A549 (cell line): Measurements from ENCODE around the gene SNX15. TPM values are rescaled to one million over a fixed set of nuclear protein-coding genes. Genes with fewer than 3 reads are reported as not detected.
A peak's percentile ranks its signal among the peaks of the same experiment; 100 is the strongest.

Experiments used
- ATAC-seq, 2 experiments: fragments of 200-7000 bp in 1 of 2; fragments of >200 bp in 1 of 2; cut with Nextera tagmentation in 1 of 2; cut with Tn5 transposase in 1 of 2; 3 replicates each; pipeline versions ENCODE4 v1.8.0 to v1.9.1; 2018 to 2020; ENCODE audit warnings: mild to moderate bottlenecking in 1 of 2, moderate library complexity in 1 of 2
- CTCF ChIA-PET: fragments of 300-600 bp; sonication (Branson Sonifier 250); formaldehyde crosslinking; extraction: SDS; loops from one replicate; lab custom pipeline; 2021; ENCODE audit warnings: antibody characterized with exemption, inconsistent platforms; lab: Yijun Ruan, JAX
- POLR2A ChIA-PET: fragments of 350-600 bp; formaldehyde crosslinking; extraction: SDS; loops from one replicate; lab custom pipeline; 2021; ENCODE audit warnings: antibody characterized with exemption, inconsistent platforms; lab: Yijun Ruan, JAX
- DNase-seq, 2 experiments: peaks; one replicate each; pipeline versions ENCODE4 v3.0.0 to v3.0.0-alpha.2; 2011 to 2016; ENCODE audit warnings: low read depth in 1 of 2, low spot score in 1 of 2
- FAIRE-seq: peaks from 2 replicates; lab custom pipeline; 2011; peaks lifted over from hg19 to GRCh38; lab: Jason Lieb, UNC
- H3K27ac ChIP-seq, 2 experiments: fragments of >200 bp; sonication (Bioruptor Twin); formaldehyde crosslinking; 3 replicates each; pipeline ENCODE4 v1.5.1; 2016 to 2017
- H3K4me1 ChIP-seq: fragments of >200 bp; sonication (Bioruptor Twin); formaldehyde crosslinking; 3 replicates; pipeline ENCODE4 v1.6.1; 2016
- H3K4me2 ChIP-seq: fragments of >200 bp; sonication (Bioruptor Twin); formaldehyde crosslinking; 3 replicates; pipeline ENCODE4 v1.6.1; 2016
- H3K4me3 ChIP-seq: fragments of >200 bp; sonication (Bioruptor Twin); formaldehyde crosslinking; 3 replicates; pipeline ENCODE4 v1.5.1; 2016
- H3K9me3 ChIP-seq: fragments of >200 bp; sonication (Bioruptor Twin); formaldehyde crosslinking; 3 replicates; pipeline ENCODE4 v1.6.1; 2016
- BHLHE40 ChIP-seq: IDR thresholded peaks from 2 replicates; pipeline ENCODE4 v1.6.1; 2012; ENCODE audit warnings: low read depth, low read length, inconsistent platforms
- CBX2 ChIP-seq: fragments of 200-600 bp; sonication (generic); IDR thresholded peaks from 2 replicates; pipeline ENCODE4 v1.6.1; 2016; ENCODE audit warnings: low read depth, mild to moderate bottlenecking, borderline replicate concordance
- CBX8 ChIP-seq: fragments of 200-600 bp; sonication (generic); IDR thresholded peaks from 2 replicates; pipeline ENCODE4 v1.6.1; 2016
- EHF ChIP-seq: fragments of 250-450 bp; sonication (Bioruptor Pico); IDR thresholded peaks from 2 replicates; pipeline ENCODE4 v1.5.0; 2020; ENCODE audit warnings: mild to moderate bottlenecking
- EP300 ChIP-seq, 2 experiments: fragments of >200 bp; sonication (Bioruptor Twin); formaldehyde crosslinking; IDR thresholded peaks; 2 replicates in 1 of 2; 3 replicates in 1 of 2; pipeline ENCODE4 v1.6.1; 2016 to 2017
- GATA3 ChIP-seq: IDR thresholded peaks from 2 replicates; pipeline ENCODE4 v1.6.1; 2012; ENCODE audit warnings: borderline replicate concordance
- HEYL ChIP-seq: fragments of 250-450 bp; sonication (Bioruptor Pico); IDR thresholded peaks from 2 replicates; pipeline ENCODE4 v1.8.0; 2021; ENCODE audit warnings: mild to moderate bottlenecking, moderate library complexity
- HOXA7 ChIP-seq: fragments of 250-450 bp; sonication (Bioruptor Pico); IDR thresholded peaks from 2 replicates; pipeline ENCODE4 v1.5.0; 2020; ENCODE audit warnings: mild to moderate bottlenecking, moderate library complexity
- HOXB5 ChIP-seq: fragments of 250-450 bp; sonication (Bioruptor Pico); IDR thresholded peaks from 2 replicates; pipeline ENCODE4 v1.5.0; 2020; ENCODE audit warnings: mild to moderate bottlenecking, moderate library complexity
- JUN ChIP-seq, 2 experiments: fragments of >200 bp; sonication (Bioruptor Twin); formaldehyde crosslinking; IDR thresholded peaks; 2 replicates in 1 of 2; 3 replicates in 1 of 2; pipeline ENCODE4 v1.6.1; 2016 to 2017
- JUNB ChIP-seq: fragments of >200 bp; sonication (Bioruptor Twin); formaldehyde crosslinking; IDR thresholded peaks from 2 replicates; pipeline ENCODE4 v1.6.1; 2016
- KDM1A ChIP-seq: fragments of 200-600 bp; sonication (generic); IDR thresholded peaks from 2 replicates; pipeline ENCODE4 v1.6.1; 2016; ENCODE audit warnings: low read depth, mild to moderate bottlenecking
- KDM5A ChIP-seq: fragments of 200-600 bp; sonication (generic); IDR thresholded peaks from 2 replicates; pipeline ENCODE4 v1.6.1; 2016; ENCODE audit warnings: antibody characterized with exemption, mild to moderate bottlenecking
- MAFK ChIP-seq: fragments of 450-650 bp; IDR thresholded peaks from 2 replicates; pipeline ENCODE4 v1.6.1; 2014; ENCODE audit not compliant: partially characterized antibody
- NPAS2 ChIP-seq: fragments of 250-450 bp; sonication (Bioruptor Pico); IDR thresholded peaks from 2 replicates; pipeline ENCODE4 v1.8.0; 2022; ENCODE audit warnings: mild to moderate bottlenecking, moderate library complexity, borderline replicate concordance
- NR3C1 ChIP-seq: fragments of >200 bp; sonication (Bioruptor Twin); formaldehyde crosslinking; IDR thresholded peaks from 3 replicates; pipeline ENCODE4 v1.6.1; 2017
- PHF8 ChIP-seq: fragments of 200-600 bp; sonication (generic); IDR thresholded peaks from 2 replicates; pipeline ENCODE4 v1.6.1; 2016; ENCODE audit warnings: low read depth, mild to moderate bottlenecking, antibody characterized with exemption, moderate library complexity, borderline replicate concordance
- POLR2A ChIP-seq: IDR thresholded peaks from 2 replicates; pipeline ENCODE4 v1.6.1; 2012; ENCODE audit warnings: mild to moderate bottlenecking, low read length
- RCOR1 ChIP-seq: fragments of 150-350 bp; IDR thresholded peaks from 2 replicates; pipeline ENCODE4 v1.6.1; 2014; ENCODE audit warnings: antibody characterized with exemption, low read length, low read depth
- SREBF2 ChIP-seq: fragments of 450-650 bp; IDR thresholded peaks from 2 replicates; pipeline ENCODE4 v1.6.1; 2014; ENCODE audit warnings: mild to moderate bottlenecking, moderate library complexity
- ZFP36 ChIP-seq: fragments of 450-650 bp; IDR thresholded peaks from 2 replicates; pipeline ENCODE4 v1.6.1; 2014; ENCODE audit warnings: borderline replicate concordance; ENCODE audit not compliant: partially characterized antibody
- ZSCAN20 ChIP-seq: fragments of 250-450 bp; sonication (Bioruptor Pico); IDR thresholded peaks from 2 replicates; pipeline ENCODE4 v1.8.0; 2022; ENCODE audit warnings: mild to moderate bottlenecking, moderate library complexity
- WGBS: methylation state at CpG from one replicate; pipeline ENCODE4 v1.1.6; 2017; ENCODE audit errors: missing lambda C conversion rate; 5-methylcytosine and 5-hydroxymethylcytosine counted together
- polyA plus RNA-seq, 4 experiments: library from polyadenylated mRNA; depleted of rRNA in 3 of 4; stranded (reverse); fragments of >200 nt; fragmentation: RNase III in 1 of 4; extraction: RNeasy Plus Mini Kit Qiagen cat#74134 plus additional on column Dnase treatment in 1 of 4; gene quantifications; 2 replicates in 3 of 4; 3 replicates in 1 of 4; pipeline ENCODE4 v1.2.3, GENCODE V29; 2011 to 2017
- TF ChIP-seq, protein P1 (sequence below): fragments of 450-650 bp; IDR thresholded peaks from 2 replicates; pipeline ENCODE4 v1.6.1; 2014; ENCODE audit warnings: antibody characterized with exemption
- TF ChIP-seq, protein P2 (sequence below): fragments of >200 bp; sonication (Bioruptor Twin); formaldehyde crosslinking; IDR thresholded peaks from 2 replicates; pipeline ENCODE4 v1.6.1; 2016
- TF ChIP-seq, protein P3 (sequence below): fragments of 250-450 bp; sonication (Bioruptor Pico); IDR thresholded peaks from 2 replicates; pipeline ENCODE4 v1.5.0; 2020; ENCODE audit warnings: low read depth, mild to moderate bottlenecking, moderate library complexity
- TF ChIP-seq, protein P4 (sequence below): fragments of >200 bp; sonication (Bioruptor Twin); formaldehyde crosslinking; IDR thresholded peaks from 3 replicates; pipeline ENCODE4 v1.6.1; 2016
- TF ChIP-seq, protein P5 (sequence below): IDR thresholded peaks from 2 replicates; pipeline ENCODE4 v1.6.1; 2012

The SNX15 gene
- polyA plus RNA-seq, 2 of the 4 experiments (the other 2 are of a cell fraction), result 13.4 to 17.0 TPM

DNA sequence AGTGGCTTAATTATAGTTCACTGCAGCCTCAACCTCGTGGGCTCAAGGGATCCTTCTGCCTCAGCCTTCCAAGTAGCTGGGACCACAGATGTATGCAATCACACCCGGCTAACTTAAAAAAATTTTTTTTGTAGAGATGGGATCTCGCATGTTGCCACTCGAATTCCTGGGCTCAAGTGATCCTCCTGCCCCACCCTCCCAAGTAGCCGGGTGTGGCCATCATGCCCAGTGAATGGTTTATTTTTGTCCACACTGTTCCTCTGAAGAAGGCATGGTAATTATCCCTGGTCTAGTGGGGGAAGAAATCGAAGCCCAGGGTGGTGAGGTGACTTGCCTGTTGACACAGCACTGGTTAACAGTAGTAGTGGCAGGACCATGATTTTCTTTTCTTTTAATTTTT is 15.7 kb downstream of the SNX15 start (continued):
- TF ChIP-seq RCOR1, result no peak
- no peak for TF ChIP-seq POLR2A
- no peak for TF ChIP-seq HOXA7 (CRISPR knock-in tag)

DNA sequence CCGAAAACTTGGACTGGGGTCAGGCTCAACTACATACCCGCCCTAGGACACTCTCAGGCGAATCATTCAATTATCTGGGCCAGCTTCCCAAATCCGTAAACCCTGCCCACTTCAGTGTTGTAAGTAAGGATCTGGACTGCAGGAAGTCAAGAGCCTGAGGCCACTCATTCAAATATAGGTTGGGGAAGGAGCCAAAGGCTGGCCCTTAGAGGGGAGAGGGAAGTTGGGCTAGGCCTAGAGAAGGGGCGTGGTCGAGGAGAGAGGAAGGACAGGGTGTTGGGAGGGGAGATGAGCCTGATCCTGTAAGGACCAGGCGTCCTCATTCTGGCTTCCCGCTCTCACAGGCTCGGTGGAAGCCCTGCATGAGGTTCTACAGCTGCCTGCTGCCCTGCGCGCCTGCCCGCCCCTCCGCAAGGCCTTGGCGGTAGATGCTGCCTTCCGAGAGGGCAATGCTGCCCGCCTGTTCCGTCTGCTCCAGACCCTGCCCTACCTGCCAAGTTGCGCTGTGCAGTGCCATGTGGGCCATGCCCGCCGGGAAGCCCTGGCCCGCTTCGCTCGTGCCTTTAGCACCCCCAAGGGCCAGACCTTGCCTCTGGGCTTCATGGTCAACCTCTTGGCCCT is 16.8 kb downstream of the SNX15 start:
- H3K27ac ChIP-seq, result no peak overlapping the region
- CTCF ChIA-PET, result interaction anchor here (1.4 to 3.2 kb wide), 2 partner anchors 17 to 30 kb away, joined by 5 to 8 read pairs; partner anchors contain the start of genes ARL2 and SNX15
- TF ChIP-seq, protein P1, sequence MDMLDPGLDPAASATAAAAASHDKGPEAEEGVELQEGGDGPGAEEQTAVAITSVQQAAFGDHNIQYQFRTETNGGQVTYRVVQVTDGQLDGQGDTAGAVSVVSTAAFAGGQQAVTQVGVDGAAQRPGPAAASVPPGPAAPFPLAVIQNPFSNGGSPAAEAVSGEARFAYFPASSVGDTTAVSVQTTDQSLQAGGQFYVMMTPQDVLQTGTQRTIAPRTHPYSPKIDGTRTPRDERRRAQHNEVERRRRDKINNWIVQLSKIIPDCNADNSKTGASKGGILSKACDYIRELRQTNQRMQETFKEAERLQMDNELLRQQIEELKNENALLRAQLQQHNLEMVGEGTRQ, result no peak
- TF ChIP-seq, protein P2, sequence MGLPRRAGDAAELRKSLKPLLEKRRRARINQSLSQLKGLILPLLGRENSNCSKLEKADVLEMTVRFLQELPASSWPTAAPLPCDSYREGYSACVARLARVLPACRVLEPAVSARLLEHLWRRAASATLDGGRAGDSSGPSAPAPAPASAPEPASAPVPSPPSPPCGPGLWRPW, result no peak
- peak overlapping the region; percentile 80; the same call in 1 of the 3 replicates for H3K4me2 ChIP-seq
- peaks cover 25% of the 10 kb centered on the region for H3K4me1 ChIP-seq
- ATAC-seq (no peak), FAIRE-seq (no peak), DNase-seq (no peak)
- POLR2A ChIA-PET, result no interaction called here
- WGBS, result 92% methylated on average over 23 of the region's 23 CpGs
- H3K9me3 ChIP-seq, result no peaks in the 10 kb centered on the region
- H3K4me3 ChIP-seq, result no peak overlapping the region

DNA sequence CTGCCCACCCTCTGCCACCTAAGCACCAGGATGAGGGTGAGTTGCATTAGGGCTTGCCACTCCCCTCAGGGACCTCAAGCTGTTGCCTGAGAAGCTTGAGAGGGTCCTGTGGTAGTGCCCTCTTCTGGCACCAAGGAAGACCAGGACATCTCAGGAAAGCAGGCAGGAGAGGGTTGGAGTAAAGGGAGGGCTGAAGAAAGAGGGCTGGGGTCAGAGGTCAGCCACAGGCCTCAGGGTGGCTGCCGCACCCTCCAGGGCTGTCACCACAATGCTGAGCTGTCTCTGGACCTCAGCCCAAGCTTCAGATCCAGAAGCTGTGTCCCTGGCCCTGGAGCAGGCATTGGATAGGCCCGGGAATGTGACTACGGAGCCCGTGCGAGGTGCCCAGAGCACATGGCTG is 17.8 kb downstream of the SNX15 start:
- ChIA-PET CTCF (interaction anchor here (1.0 to 3.2 kb wide), 5 partner anchors 18 to 286 kb away, joined by 4 to 8 read pairs (median 6); partner anchors contain the start of genes ARL2 and SNX15), POLR2A (no interaction called here)
- DNase-seq, result no peak
- TF ChIP-seq BHLHE40 (no peak), PHF8 (no peak), NR3C1 (no peak), JUN (IDR thresholded peaks at IDR 0.05) (no peak), GATA3 (no peak), JUNB (no peak), ZFP36 (no peak), CBX2 (no peak), SREBF2 (no peak), HOXB5 (CRISPR knock-in tag) (no peak), NPAS2 (CRISPR knock-in tag) (no peak), RCOR1 (no peak), ZSCAN20 (CRISPR knock-in tag) (no peak), POLR2A (no peak), HEYL (CRISPR knock-in tag) (no peak)
- H3K4me2 ChIP-seq, result no peak overlapping the region
- no peak overlapping the region for H3K27ac ChIP-seq
- H3K4me1 ChIP-seq, result peaks cover 23% of the 10 kb centered on the region
- H3K4me3 ChIP-seq, result no peak overlapping the region
- WGBS, result 83% methylated on average over 5 of the region's 5 CpGs
- ATAC-seq, result no peak
- FAIRE-seq, result no peak
- no peaks in the 10 kb centered on the region for H3K9me3 ChIP-seq

DNA sequence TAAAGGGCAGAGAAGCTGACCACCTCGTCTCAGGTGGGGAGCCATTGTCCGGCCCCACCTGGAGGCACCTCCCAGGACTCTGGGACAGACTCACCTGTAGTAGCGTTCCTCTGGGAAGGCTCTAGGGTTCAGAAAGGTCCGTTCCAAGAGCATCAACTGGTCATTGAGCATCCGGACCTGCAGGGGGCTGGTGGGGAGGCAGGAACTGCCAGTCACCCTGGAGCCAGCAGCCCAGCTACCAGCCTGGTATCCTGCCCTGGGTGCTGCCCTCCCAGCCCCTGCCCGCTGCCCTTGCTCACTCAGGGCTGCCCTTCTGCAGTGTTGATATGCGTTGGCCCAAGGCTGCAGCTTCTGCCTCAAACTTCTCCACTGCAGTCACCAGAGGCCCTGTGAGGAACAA is 18.5 kb downstream of the SNX15 start:
- no peak for TF ChIP-seq EP300 (IDR thresholded peaks at IDR 0.05)
- TF ChIP-seq, protein P3, sequence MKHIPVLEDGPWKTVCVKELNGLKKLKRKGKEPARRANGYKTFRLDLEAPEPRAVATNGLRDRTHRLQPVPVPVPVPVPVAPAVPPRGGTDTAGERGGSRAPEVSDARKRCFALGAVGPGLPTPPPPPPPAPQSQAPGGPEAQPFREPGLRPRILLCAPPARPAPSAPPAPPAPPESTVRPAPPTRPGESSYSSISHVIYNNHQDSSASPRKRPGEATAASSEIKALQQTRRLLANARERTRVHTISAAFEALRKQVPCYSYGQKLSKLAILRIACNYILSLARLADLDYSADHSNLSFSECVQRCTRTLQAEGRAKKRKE (CRISPR knock-in tag), result no peak
- no peak for TF ChIP-seq GATA3
- TF ChIP-seq MAFK, result no peak
- TF ChIP-seq CBX8, result no peak
- no peak for TF ChIP-seq ZSCAN20 (CRISPR knock-in tag)
- TF ChIP-seq HEYL (CRISPR knock-in tag), result no peak
- TF ChIP-seq KDM1A, result no peak
- TF ChIP-seq EHF (CRISPR knock-in tag), result no peak
- TF ChIP-seq KDM5A, result no peak
- TF ChIP-seq, protein P4, sequence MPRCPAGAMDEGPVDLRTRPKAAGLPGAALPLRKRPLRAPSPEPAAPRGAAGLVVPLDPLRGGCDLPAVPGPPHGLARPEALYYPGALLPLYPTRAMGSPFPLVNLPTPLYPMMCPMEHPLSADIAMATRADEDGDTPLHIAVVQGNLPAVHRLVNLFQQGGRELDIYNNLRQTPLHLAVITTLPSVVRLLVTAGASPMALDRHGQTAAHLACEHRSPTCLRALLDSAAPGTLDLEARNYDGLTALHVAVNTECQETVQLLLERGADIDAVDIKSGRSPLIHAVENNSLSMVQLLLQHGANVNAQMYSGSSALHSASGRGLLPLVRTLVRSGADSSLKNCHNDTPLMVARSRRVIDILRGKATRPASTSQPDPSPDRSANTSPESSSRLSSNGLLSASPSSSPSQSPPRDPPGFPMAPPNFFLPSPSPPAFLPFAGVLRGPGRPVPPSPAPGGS, result no peak
- TF ChIP-seq, protein P5, sequence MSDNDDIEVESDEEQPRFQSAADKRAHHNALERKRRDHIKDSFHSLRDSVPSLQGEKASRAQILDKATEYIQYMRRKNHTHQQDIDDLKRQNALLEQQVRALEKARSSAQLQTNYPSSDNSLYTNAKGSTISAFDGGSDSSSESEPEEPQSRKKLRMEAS, result no peak
- no peak for TF ChIP-seq ZFP36
- TF ChIP-seq, all 56 proteins: peak for 0
- FAIRE-seq, result no peak
- 97% methylated on average over 6 of the region's 7 CpGs for WGBS

More for the DNA sequence above, 18.5 kb downstream of the SNX15 start:
- H3K4me3 ChIP-seq, result no peak overlapping the region
- H3K4me1 ChIP-seq, result peaks cover 19% of the 10 kb centered on the region
- H3K9me3 ChIP-seq, result no peaks in the 10 kb centered on the region
- no peak for ATAC-seq
- no peak overlapping the region for H3K27ac ChIP-seq
- CTCF ChIA-PET, result interaction anchor here (1.0 to 3.2 kb wide), 6 partner anchors 13 to 285 kb away, joined by 4 to 10 read pairs (median 6); partner anchors contain the start of genes ARL2, NAALADL1 and SNX15
- DNase-seq, result no peak
- POLR2A ChIA-PET, result no interaction called here
- no peak overlapping the region for H3K4me2 ChIP-seq
